Endothelial cell of umbilical vein (primary cell): ENCODE measurements around the gene SEZ6L2. TPM values are rescaled to one million over a fixed set of nuclear protein-coding genes. Genes with fewer than 3 reads are reported as not detected.

Experiments used
- BruUV-seq: library from RNA; stranded (reverse); fragments of 400-500 nt; replicated peaks from 2 replicates; lab custom pipeline; 2021; lab: Mats Ljungman, UMichigan
- CTCF ChIA-PET: fragments of 300-600, 350-600 bp; sonication (Branson Sonifier 250); formaldehyde crosslinking; loops from one replicate; lab custom pipeline; 2021; ENCODE audit warnings: antibody characterized with exemption, inconsistent platforms; lab: Charles Lee
- POLR2A ChIA-PET: fragments of 300-600, 350-600 bp; sonication (Branson Sonifier 250); formaldehyde crosslinking; loops from one replicate; lab custom pipeline; 2021; ENCODE audit warnings: antibody characterized with exemption, inconsistent platforms; lab: Charles Lee
- DNase-seq: peaks from one replicate; pipeline ENCODE4 v3.0.0-alpha.2; 2011; ENCODE audit warnings: low read depth, low spot score
- FAIRE-seq: peaks from 2 replicates; lab custom pipeline; 2011; peaks lifted over from hg19 to GRCh38; lab: Jason Lieb, UNC
- H2AFZ ChIP-seq: 2 replicates; pipeline ENCODE4 v1.6.0; 2012; ENCODE audit warnings: low read depth, low read length, control low read depth, inconsistent platforms
- H3K27ac ChIP-seq: 2 replicates; pipeline ENCODE4 v1.5.1; 2011; ENCODE audit warnings: low read depth, mild to moderate bottlenecking, control low read depth, low read length, moderate library complexity; ENCODE audit not compliant: insufficient read depth
- H3K27me3 ChIP-seq, 2 experiments: 2 replicates each; pipeline versions ENCODE4 v1.6.0 to v1.6.1; 2011; ENCODE audit warnings: low read length in 2 of 2, mixed read lengths in 1 of 2; ENCODE audit not compliant: control insufficient read depth in 2 of 2, insufficient read depth in 2 of 2
- H3K36me3 ChIP-seq, 2 experiments: 2 replicates in 1 of 2; 3 replicates in 1 of 2; pipeline ENCODE4 v1.5.1; 2011; ENCODE audit warnings: low read length in 2 of 2, mild to moderate bottlenecking in 1 of 2, moderate library complexity in 1 of 2; ENCODE audit not compliant: control insufficient read depth in 2 of 2, insufficient read depth in 2 of 2; ENCODE audit errors: extremely low read depth in 1 of 2
- H3K4me1 ChIP-seq: 3 replicates; pipeline ENCODE4 v1.5.1; 2011; ENCODE audit warnings: mild to moderate bottlenecking, low read length; ENCODE audit not compliant: control insufficient read depth, insufficient read depth; ENCODE audit errors: extremely low read depth
- H3K4me2 ChIP-seq: 2 replicates; pipeline ENCODE4 v1.6.1; 2011; ENCODE audit warnings: low read length, control low read depth, mixed read lengths; ENCODE audit not compliant: insufficient read depth
- H3K4me3 ChIP-seq, 3 experiments: fragments of 200-600 bp in 1 of 3; sonication (generic), shearing (Covaris generic) in 1 of 3; replicated peaks in 1 of 3; 2 replicates each; pipeline ENCODE4 v1.5.1; 2011 to 2016; ENCODE audit warnings: control low read depth in 3 of 3, low read length in 3 of 3, mild to moderate bottlenecking in 2 of 3, inconsistent platforms in 1 of 3, low read depth in 1 of 3, moderate library complexity in 1 of 3; ENCODE audit not compliant: insufficient read depth in 1 of 3
- H3K79me2 ChIP-seq: 2 replicates; pipeline ENCODE4 v1.6.0; 2012; ENCODE audit warnings: low read length, inconsistent platforms; ENCODE audit not compliant: control insufficient read depth, insufficient read depth
- H3K9ac ChIP-seq: replicated peaks from 2 replicates; pipeline ENCODE3; 2011; ENCODE audit warnings: low read length, control low read depth; ENCODE audit not compliant: insufficient read depth; ENCODE audit errors: extremely low read depth
- H3K9me1 ChIP-seq: replicated peaks from 3 replicates; pipeline ENCODE4 v1.6.0; 2011; ENCODE audit warnings: mild to moderate bottlenecking, low read length; ENCODE audit not compliant: control insufficient read depth, insufficient read depth; ENCODE audit errors: extremely low read depth
- H3K9me3 ChIP-seq: replicated peaks from 2 replicates; pipeline ENCODE4 v1.5.1; 2012; ENCODE audit warnings: low read length, inconsistent platforms; ENCODE audit not compliant: control insufficient read depth, insufficient read depth
- H4K20me1 ChIP-seq: replicated peaks from 2 replicates; pipeline ENCODE3; 2011; ENCODE audit warnings: mild to moderate bottlenecking, low read length; ENCODE audit not compliant: control insufficient read depth, insufficient read depth; ENCODE audit errors: extremely low read depth
- CTCF ChIP-seq, 2 donors: IDR thresholded peaks; 1 replicate in 1 of 2; 2 replicates in 1 of 2; pipeline ENCODE4 v1.5.1; 2011; ENCODE audit warnings: low read length in 2 of 2, mild to moderate bottlenecking in 2 of 2, moderate library complexity in 2 of 2, control low read depth in 1 of 2, inconsistent platforms in 1 of 2, low read depth in 1 of 2; ENCODE audit not compliant: insufficient read depth in 1 of 2; ENCODE audit errors: extremely low read depth in 1 of 2
- EZH2 ChIP-seq: IDR thresholded peaks from 2 replicates; pipeline ENCODE4 v1.6.1; 2012; ENCODE audit warnings: borderline replicate concordance, low read depth, mild to moderate bottlenecking, moderate library complexity, low read length, inconsistent platforms; ENCODE audit not compliant: severe bottlenecking
- FOS ChIP-seq: IDR thresholded peaks from 2 replicates; pipeline ENCODE4 v1.6.1; 2011; ENCODE audit warnings: mild to moderate bottlenecking, low read length, moderate library complexity, borderline replicate concordance; ENCODE audit not compliant: insufficient read depth
- GATA2 ChIP-seq: IDR thresholded peaks from 2 replicates; pipeline ENCODE4 v1.7.0; 2011; ENCODE audit warnings: low read depth, mild to moderate bottlenecking, moderate library complexity, mixed read lengths, low read length; ENCODE audit not compliant: insufficient read length, insufficient read depth
- JUN ChIP-seq: IDR thresholded peaks from 2 replicates; pipeline ENCODE4 v1.6.1; 2011; ENCODE audit warnings: borderline replicate concordance, low read depth; ENCODE audit not compliant: insufficient read length, insufficient read depth
- MYC ChIP-seq: IDR thresholded peaks from one replicate; pipeline ENCODE4 v1.6.1; 2011; ENCODE audit warnings: mild to moderate bottlenecking, low read depth, low read length
- POLR2A ChIP-seq: IDR thresholded peaks from 2 replicates; pipeline ENCODE4 v1.6.1; 2012; ENCODE audit warnings: low read depth, mild to moderate bottlenecking, control low read depth, low read length
- POLR2AphosphoS5 ChIP-seq: IDR thresholded peaks from 2 replicates; pipeline ENCODE4 v1.6.1; 2012; ENCODE audit warnings: low read depth, mild to moderate bottlenecking, control low read depth, low read length, moderate library complexity; ENCODE audit not compliant: insufficient read depth
- dilution Hi-C: fragments of 300-500 bp; cut with MboI; formaldehyde crosslinking; loops from one replicate; pipeline ENCODE4 v1.15.0; 2019; ENCODE audit warnings: low sequenced_read_pairs; ENCODE audit not compliant: extremely low pct_ligation_motif_present
- intact Hi-C: fragments of 100-400 bp; cut with micrococcal nuclease; formaldehyde crosslinking; loops from one replicate; pipeline ENCODE4 v1.10.0; 2022
- polyA plus RNA-seq, 4 experiments: library from polyadenylated mRNA; depleted of rRNA in 3 of 4; stranded (reverse) in 3 of 4; unstranded in 1 of 4; fragments of >200 nt; gene quantifications; 2 replicates each; pipeline versions ENCODE4 v1.2.1 to v1.2.3, GENCODE V29; 2011 to 2012; ENCODE audit warnings: missing spikeins in 1 of 4
- total RNA-seq: library from RNA; stranded (reverse); gene quantifications from 2 replicates; pipeline ENCODE4 v1.2.3, GENCODE V29; 2021
- TF ChIP-seq, protein P1 (sequence below): IDR thresholded peaks from 2 replicates; pipeline ENCODE4 v1.6.1; 2011; ENCODE audit not compliant: insufficient read depth, insufficient read length

Gene SEZ6L2
- total and polyA plus RNA-seq, 2 donors (not counting 3 experiments of a cell fraction or from before 2014, with no cell fraction given): 2.4 to 4.5 TPM

DNA sequence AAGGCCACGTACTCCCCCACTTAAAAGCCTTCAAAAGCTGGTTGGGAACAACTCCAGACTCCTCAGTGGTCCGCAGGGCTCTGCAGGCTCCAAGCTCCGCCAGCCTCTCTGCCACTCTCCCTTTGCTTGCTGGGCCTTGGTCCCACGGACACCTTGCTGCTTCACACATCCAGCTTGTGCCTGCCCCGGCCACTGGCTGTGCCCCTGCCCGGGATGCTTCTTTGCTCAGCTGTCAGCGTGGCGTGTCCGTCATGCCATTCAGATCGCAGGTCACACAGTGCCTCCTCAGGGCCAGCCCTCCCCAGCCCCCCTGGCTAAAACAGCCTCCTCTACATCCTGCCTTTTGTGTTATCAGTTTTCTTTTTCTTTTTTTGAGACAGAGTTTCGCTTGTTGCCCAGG is 12.7 kb upstream of the SEZ6L2 start:
- no peaks in the 10 kb centered on the region for H3K27me3 ChIP-seq
- no peaks in the 10 kb centered on the region for H3K9me3 ChIP-seq
- intact Hi-C loops (no loop called here), dilution Hi-C loops (no loop called here)
- no peak for DNase-seq
- H3K9me1 ChIP-seq: no peaks in the 10 kb centered on the region
- TF ChIP-seq MYC (no peak), FOS (no peak), GATA2 (no peak), EZH2 (no peak), JUN (no peak), POLR2A (no peak), CTCF (IDR thresholded peaks at IDR 0.05; ENCODE audit: extremely low read depth in 1 of 2, insufficient read depth in 1 of 2, low read depth in 1 of 2, low read length in 2 of 2) (no peak), POLR2AphosphoS5 (no peak)
- TF ChIP-seq, protein P1, sequence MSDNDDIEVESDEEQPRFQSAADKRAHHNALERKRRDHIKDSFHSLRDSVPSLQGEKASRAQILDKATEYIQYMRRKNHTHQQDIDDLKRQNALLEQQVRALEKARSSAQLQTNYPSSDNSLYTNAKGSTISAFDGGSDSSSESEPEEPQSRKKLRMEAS: no peak
- peaks cover 4% of the 10 kb centered on the region for H3K4me1 ChIP-seq
- no peak overlapping the region for H3K4me2 ChIP-seq
- no peak for FAIRE-seq
- no peaks in the 10 kb centered on the region for H4K20me1 ChIP-seq
- ChIA-PET CTCF (interaction anchor here (1.7 kb wide), 1 partner anchor 14 kb away, joined by 5 read pairs; the partner anchor contains the start of gene KCTD13), POLR2A (no interaction called here)
- H3K9ac ChIP-seq: no peak overlapping the region
- H3K27ac ChIP-seq: no peak overlapping the region
- no peak overlapping the region for H3K4me3 ChIP-seq
- no peak overlapping the region for H2AFZ ChIP-seq
- peaks cover 0 to 5% of the 10 kb centered on the region in 2 experiments for H3K36me3 ChIP-seq
- BruUV-seq: no TSS peak
- H3K79me2 ChIP-seq: no peaks in the 10 kb centered on the region
